HepG2 (cell line): Measurements from ENCODE around the gene ID3. TPM values are rescaled to one million over a fixed set of nuclear protein-coding genes. Genes with fewer than 3 reads are reported as not detected.
A peak's percentile ranks its signal among the peaks of the same experiment; 100 is the strongest.

ENCODE experiments used
- ATAC-seq: fragments of 200-7000 bp; cut with Tn5 transposase; 3 replicates; pipeline ENCODE4 v1.9.1; 2020; ENCODE audit warnings: mild to moderate bottlenecking, moderate library complexity
- BruUV-seq: library from RNA; stranded (reverse); fragments of 400-500 nt; replicated peaks from 2 replicates; lab custom pipeline; 2021; lab: Mats Ljungman, UMichigan
- CTCF ChIA-PET: fragments of 300-600 bp; formaldehyde crosslinking; extraction: SDS; loops from one replicate; lab custom pipeline; 2021; ENCODE audit warnings: low total read pairs, inconsistent platforms, low intra/inter-chr PET ratio; lab: Yijun Ruan, JAX
- POLR2A ChIA-PET: fragments of 350-600 bp; sonication (Branson Sonifier 250); formaldehyde crosslinking; loops from one replicate; lab custom pipeline; 2020; ENCODE audit warnings: antibody characterized with exemption, inconsistent platforms; lab: Yijun Ruan, JAX
- DNase-seq: peaks from one replicate; pipeline ENCODE4 v3.0.0-alpha.2; 2015; ENCODE audit warnings: low spot score
- FAIRE-seq: peaks from 3 replicates; lab custom pipeline; 2011; peaks lifted over from hg19 to GRCh38; lab: Jason Lieb, UNC
- H2AFZ ChIP-seq: one replicate; pipeline ENCODE4 v1.6.1; 2011; ENCODE audit warnings: low read length, inconsistent platforms
- H3K27ac ChIP-seq: fragments of 300-600 bp; 3 replicates; pipeline ENCODE4 v1.8.0; 2011; ENCODE audit warnings: mixed run types, mild to moderate bottlenecking, mixed read lengths, low read length, inconsistent platforms; ENCODE audit not compliant: insufficient read depth; ENCODE audit errors: extremely low read length
- H3K27me3 ChIP-seq, 2 experiments: fragments of 200-600 bp in 1 of 2; 2 replicates in 1 of 2; 3 replicates in 1 of 2; pipeline versions ENCODE4 v1.6.0 to v1.8.0; 2011; ENCODE audit warnings: low read length in 2 of 2, mild to moderate bottlenecking in 2 of 2, moderate library complexity in 2 of 2, inconsistent platforms in 1 of 2; ENCODE audit not compliant: insufficient read depth in 2 of 2, control insufficient read depth in 1 of 2
- H3K36me3 ChIP-seq, 2 experiments: fragments of 200-600 bp in 1 of 2; replicated peaks in 1 of 2; 2 replicates in 1 of 2; 3 replicates in 1 of 2; pipeline versions ENCODE4 v1.5.1 to v1.8.0; 2011; ENCODE audit warnings: low read length in 2 of 2, inconsistent platforms in 1 of 2; ENCODE audit not compliant: insufficient read depth in 2 of 2, control insufficient read depth in 1 of 2
- H3K4me1 ChIP-seq: 2 replicates; pipeline ENCODE4 v1.5.1; 2012; ENCODE audit warnings: low read length, inconsistent platforms; ENCODE audit not compliant: insufficient read depth
- H3K4me2 ChIP-seq: 2 replicates; pipeline ENCODE4 v1.6.0; 2011; ENCODE audit warnings: low read depth, low read length, inconsistent platforms
- H3K4me3 ChIP-seq, 3 experiments: fragments of 200-600 bp in 1 of 3; sonication (generic), shearing (Covaris generic) in 1 of 3; replicated peaks in 1 of 3; 2 replicates each; pipeline ENCODE4 v1.5.1; 2011 to 2016; ENCODE audit warnings: low read length in 3 of 3, inconsistent platforms in 2 of 3, low read depth in 2 of 3, mild to moderate bottlenecking in 2 of 3, control low read depth in 1 of 3, mixed read lengths in 1 of 3; ENCODE audit not compliant: insufficient read depth in 1 of 3
- H3K79me2 ChIP-seq: one replicate; pipeline ENCODE4 v1.6.1; 2011; ENCODE audit warnings: low read length, inconsistent platforms; ENCODE audit not compliant: insufficient read depth
- H3K9ac ChIP-seq: 2 replicates; pipeline ENCODE4 v1.6.0; 2011; ENCODE audit warnings: mild to moderate bottlenecking, low read depth, low read length, inconsistent platforms; ENCODE audit not compliant: insufficient read depth
- H3K9me3 ChIP-seq: 2 replicates; pipeline ENCODE4 v1.5.1; 2012; ENCODE audit warnings: mild to moderate bottlenecking, low read length
- H4K20me1 ChIP-seq: 2 replicates; pipeline ENCODE4 v1.6.0; 2011; ENCODE audit warnings: inconsistent platforms, mild to moderate bottlenecking, low read length, moderate library complexity; ENCODE audit not compliant: insufficient read depth
- IKZF4 ChIP-seq: sonication (generic); formaldehyde crosslinking; IDR thresholded peaks from 2 replicates; pipeline ENCODE4 v1.5.1; 2020; ENCODE audit warnings: borderline replicate concordance, mild to moderate bottlenecking, low read depth, missing genetic modification reagents; ENCODE audit errors: not compliant biosample characterization
- KDM1A ChIP-seq: IDR thresholded peaks from 2 replicates; pipeline ENCODE4 v1.6.1; 2016; ENCODE audit warnings: missing compliant biosample characterization
- MLLT10 ChIP-seq: sonication (generic); formaldehyde crosslinking; IDR thresholded peaks from 2 replicates; pipeline ENCODE4 v1.4.0; 2020; ENCODE audit warnings: missing genetic modification reagents
- NKX3-1 ChIP-seq: sonication (generic); formaldehyde crosslinking; IDR thresholded peaks from 2 replicates; pipeline ENCODE4 v1.5.0; 2020; ENCODE audit warnings: missing genetic modification reagents
- NR2F1 ChIP-seq, 2 experiments: fragments of 450-650 bp in 1 of 2; formaldehyde crosslinking in 1 of 2; IDR thresholded peaks; 2 replicates each; pipeline versions ENCODE4 v1.5.0 to v1.6.1; 2016 to 2020; ENCODE audit warnings: mild to moderate bottlenecking in 1 of 2, missing compliant biosample characterization in 1 of 2, missing genetic modification reagents in 1 of 2, moderate library complexity in 1 of 2
- TAF15 ChIP-seq: fragments of 200-400 bp; formaldehyde crosslinking; IDR thresholded peaks from one replicate; pipeline ENCODE4 v1.6.1; 2018; ENCODE audit warnings: mild to moderate bottlenecking, low read depth, low read length; ENCODE audit not compliant: poor library complexity, severe bottlenecking
- ZMYM3 ChIP-seq: sonication (generic); formaldehyde crosslinking; IDR thresholded peaks from 2 replicates; pipeline ENCODE4 v1.5.1; 2020; ENCODE audit warnings: mild to moderate bottlenecking, missing genetic modification reagents
- ZNF256 ChIP-seq: sonication (generic); formaldehyde crosslinking; conservative IDR thresholded peaks from 2 replicates; pipeline ENCODE4 v1.4.0; 2020; ENCODE audit warnings: missing genetic modification reagents
- ZNF629 ChIP-seq: sonication (generic); formaldehyde crosslinking; conservative IDR thresholded peaks from 2 replicates; pipeline ENCODE4 v1.5.0; 2020; ENCODE audit warnings: missing genetic modification reagents
- WGBS: methylation state at CpG from one replicate; pipeline ENCODE4 v1.1.6; 2017; ENCODE audit warnings: low lambda C conversion rate; 5-methylcytosine and 5-hydroxymethylcytosine counted together
- in situ Hi-C: cut with HindIII; loops from 2 replicates; pipeline ENCODE4 v1.10.0; 2017; ENCODE audit warnings: low pct_unique_long_range_greater_than_20kb; ENCODE audit not compliant: extremely low pct_ligation_motif_present
- intact Hi-C: fragments of 100-400 bp; cut with micrococcal nuclease; formaldehyde crosslinking; loops from one replicate; pipeline ENCODE4 v1.10.0; 2022; ENCODE audit not compliant: unreplicated experiment
- polyA plus RNA-seq, 8 experiments: library from polyadenylated mRNA; depleted of rRNA in 3 of 8; stranded (reverse) in 7 of 8; unstranded in 1 of 8; fragments of >200 nt; fragmentation: Illumina TruSeq in 4 of 8; extraction: Trizol in 4 of 8; gene quantifications; 2 replicates each; pipeline versions ENCODE4 v1.2.1 to v1.2.3, GENCODE V29; 2011 to 2016; ENCODE audit warnings: low read depth in 4 of 8, missing spikeins in 1 of 8, mixed read lengths in 1 of 8; ENCODE audit not compliant: insufficient read depth in 1 of 8
- total RNA-seq, 5 experiments: library from RNA; depleted of rRNA; stranded (reverse); fragments of >200 nt; fragmentation: Illumina TruSeq; extraction: Trizol; gene quantifications; 2 replicates each; pipeline ENCODE4 v1.2.3, GENCODE V29; 2016; ENCODE audit warnings: low read depth in 1 of 5
- TF ChIP-seq, protein P1 (sequence below): IDR thresholded peaks from 2 replicates; pipeline ENCODE4 v1.6.1; 2018; ENCODE audit warnings: missing genetic modification reagents
- TF ChIP-seq, protein P2 (sequence below): fragments of 450-650 bp; IDR thresholded peaks from 2 replicates; pipeline ENCODE4 v1.6.1; 2016

ID3 gene
- total and polyA plus RNA-seq, 2 of the 13 experiments (the other 11 are each of a cell fraction or from before 2014, with no cell fraction given): 64.8 to 115 TPM

DNA sequence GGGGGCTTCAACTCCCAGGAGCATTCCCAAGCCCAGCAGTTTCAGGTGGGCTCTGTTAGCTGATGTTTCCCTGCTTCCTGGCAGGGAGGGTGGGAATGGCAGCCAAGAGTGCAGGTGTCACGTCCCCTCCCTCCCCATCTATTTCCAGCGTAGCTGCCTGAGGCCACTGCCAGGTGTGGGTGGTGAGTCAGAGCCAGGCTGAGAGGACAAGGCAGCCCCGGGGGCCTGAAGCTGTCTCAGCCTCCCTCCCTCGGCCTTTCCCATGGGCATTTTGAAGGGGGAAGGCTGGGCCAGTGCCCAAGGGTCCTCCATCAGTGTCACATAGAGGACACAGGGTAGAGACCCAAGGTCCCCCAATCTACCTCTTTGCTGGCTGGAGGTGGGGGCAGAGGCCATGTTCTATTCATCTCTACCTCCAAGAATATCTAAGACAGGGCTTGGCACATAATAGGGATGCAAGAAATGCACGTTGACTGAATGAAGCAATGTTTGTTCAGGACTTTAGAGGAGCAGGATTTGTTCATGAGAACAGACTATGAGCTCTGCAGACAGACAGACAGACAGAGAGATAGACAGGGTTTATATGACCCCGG, 34.4 kb upstream of the ID3 start (continued):
- TF ChIP-seq, protein P1, sequence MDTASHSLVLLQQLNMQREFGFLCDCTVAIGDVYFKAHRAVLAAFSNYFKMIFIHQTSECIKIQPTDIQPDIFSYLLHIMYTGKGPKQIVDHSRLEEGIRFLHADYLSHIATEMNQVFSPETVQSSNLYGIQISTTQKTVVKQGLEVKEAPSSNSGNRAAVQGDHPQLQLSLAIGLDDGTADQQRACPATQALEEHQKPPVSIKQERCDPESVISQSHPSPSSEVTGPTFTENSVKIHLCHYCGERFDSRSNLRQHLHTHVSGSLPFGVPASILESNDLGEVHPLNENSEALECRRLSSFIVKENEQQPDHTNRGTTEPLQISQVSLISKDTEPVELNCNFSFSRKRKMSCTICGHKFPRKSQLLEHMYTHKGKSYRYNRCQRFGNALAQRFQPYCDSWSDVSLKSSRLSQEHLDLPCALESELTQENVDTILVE (CRISPR knock-in tag): no peak
- no peak for TF ChIP-seq TAF15
- no peak for TF ChIP-seq NR2F1 (CRISPR knock-in tag; IDR thresholded peaks at IDR 0.05)

DNA sequence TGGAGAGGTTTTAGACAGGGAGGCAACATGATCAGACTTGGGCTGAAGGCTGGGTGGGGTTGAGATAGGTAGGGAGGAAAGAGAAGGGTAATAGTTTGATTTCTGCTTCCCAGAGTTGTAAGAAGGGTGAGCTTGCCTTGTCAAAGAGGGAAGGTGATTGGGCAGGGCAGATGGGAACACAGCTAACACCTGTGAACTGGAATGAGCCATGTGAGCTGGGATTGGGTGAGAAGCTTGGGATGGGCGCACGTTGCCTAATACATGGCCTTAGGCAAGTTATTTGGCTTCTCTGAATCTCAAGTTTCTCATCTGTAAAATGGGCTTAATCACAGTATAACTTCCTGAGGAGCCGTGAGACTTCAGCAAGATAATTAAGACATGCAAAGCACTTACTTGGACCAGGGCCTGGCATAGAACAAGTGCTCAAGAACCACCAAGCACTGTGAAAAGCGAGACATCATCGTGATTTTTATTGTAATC, 33.8 kb upstream of the ID3 start:
- POLR2A ChIA-PET: interaction anchor here (0.7 to 5.0 kb wide), 3 partner anchors 16 to 98 kb away, joined by 3 to 54 read pairs (median 7); partner anchors contain the start of genes ID3 and RPL11
- no peak for ATAC-seq
- in situ Hi-C loops (no loop called here), intact Hi-C loops (loop anchor here (5.0 kb wide), 1 partner anchor 36 kb away; the partner anchor contains the start of gene ID3)
- WGBS: 52% methylated on average over 5 of the region's 5 CpGs
- Histone ChIP-seq H2AFZ (no peak overlapping the region), H3K79me2 (no peaks in the 10 kb centered on the region)
- TF ChIP-seq KDM1A (CRISPR knock-in tag) (0 out of 2 replicates have a peak, but pooled peaks have one; percentile 14), ZMYM3 (CRISPR knock-in tag) (peak; percentile 70), NKX3-1 (CRISPR knock-in tag) (no peak), IKZF4 (CRISPR knock-in tag) (no peak), MLLT10 (CRISPR knock-in tag) (no peak), ZNF629 (peak; percentile 94), ZNF256 (CRISPR knock-in tag) (no peak)
- TF ChIP-seq, protein P2, sequence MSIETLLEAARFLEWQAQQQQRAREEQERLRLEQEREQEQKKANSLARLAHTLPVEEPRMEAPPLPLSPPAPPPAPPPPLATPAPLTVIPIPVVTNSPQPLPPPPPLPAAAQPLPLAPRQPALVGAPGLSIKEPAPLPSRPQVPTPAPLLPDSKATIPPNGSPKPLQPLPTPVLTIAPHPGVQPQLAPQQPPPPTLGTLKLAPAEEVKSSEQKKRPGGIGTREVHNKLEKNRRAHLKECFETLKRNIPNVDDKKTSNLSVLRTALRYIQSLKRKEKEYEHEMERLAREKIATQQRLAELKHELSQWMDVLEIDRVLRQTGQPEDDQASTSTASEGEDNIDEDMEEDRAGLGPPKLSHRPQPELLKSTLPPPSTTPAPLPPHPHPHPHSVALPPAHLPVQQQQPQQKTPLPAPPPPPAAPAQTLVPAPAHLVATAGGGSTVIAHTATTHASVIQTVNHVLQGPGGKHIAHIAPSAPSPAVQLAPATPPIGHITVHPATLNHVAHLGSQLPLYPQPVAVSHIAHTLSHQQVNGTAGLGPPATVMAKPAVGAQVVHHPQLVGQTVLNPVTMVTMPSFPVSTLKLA: peak; percentile 38; the same call in 1 of the 2 replicates
- TF ChIP-seq, all 625 proteins: peak for 4
- Histone ChIP-seq H3K27me3 (0 out of 5 replicates have a peak, but pooled peaks cover 0 to 2% of the 10 kb centered on the region in 2 experiments), H4K20me1 (no peaks in the 10 kb centered on the region), H3K4me2 (peak overlapping the region; percentile 85), H3K36me3 (no peaks in the 10 kb centered on the region), H3K9ac (no peak overlapping the region), H3K4me3 (no peak overlapping the region; a peak in 1 of 6 replicates), H3K9me3 (no peaks in the 10 kb centered on the region), H3K4me1 (peaks cover 98% of the 10 kb centered on the region), H3K27ac (no peak overlapping the region)
- CTCF ChIA-PET: no interaction called here
- FAIRE-seq (no peak), DNase-seq (no peak)
- no TSS peak for BruUV-seq
